ENCODE data around the gene ABTB2. TPM values are rescaled to one million over a fixed set of nuclear protein-coding genes. Genes with fewer than 3 reads are reported as not detected.

ABTB2 gene
- total and polyA plus RNA-seq, 2 of the 8 experiments (the other 6 are each of a cell fraction or from before 2014, with no cell fraction given) = 7.7 to 10.2 TPM

GRCh38 chr11:34214961-34215805 is 142.6 kb downstream of the ABTB2 start:
- 65% methylated on average over 5 of the region's 5 CpGs; no CpG with 5 or more reads in 1 of the 2 experiments for WGBS, 2 experiments (ENCODE audit: extremely low coverage in 1 of 2, insufficient coverage in 1 of 2, insufficient read length in 1 of 2, insufficient replicate concordance in 2 of 2, low coverage in 1 of 2, low lambda C conversion rate in 2 of 2, missing lambda C conversion rate in 1 of 2)
- Histone ChIP-seq H2AFZ (ENCODE audit: low read length) (no peak overlapping the region), H3K4me1 (replicated peaks in 1 of 4; ENCODE audit: control insufficient read depth in 3 of 4, insufficient read depth in 4 of 4, low read length in 3 of 4) (peaks cover 0 to 3% (median 0%) of the 10 kb centered on the region in 4 experiments; a peak in 1 of 7 replicates), H3K23me2 (ENCODE audit: low read depth, low read length) (no peaks in the 10 kb centered on the region), H3K36me3 (ENCODE audit: control insufficient read depth in 2 of 4, insufficient read depth in 4 of 4, low read length in 3 of 4) (no peaks in the 10 kb centered on the region), H3K56ac (replicated peaks; ENCODE audit: insufficient read length, low read depth, low read length) (no peak overlapping the region), H3K27ac (ENCODE audit: low read depth, low read length) (no peak overlapping the region), H4K5ac (ENCODE audit: insufficient read length, low read depth, low read length) (no peak overlapping the region), H3K18ac (ENCODE audit: extremely low read depth, low read length) (no peak overlapping the region), H2BK15ac (ENCODE audit: low read length) (no peak overlapping the region), H2AK5ac (ENCODE audit: low read depth, low read length) (no peak overlapping the region; the same call in 1 of the 2 replicates), H2BK20ac (ENCODE audit: low read length) (no peak overlapping the region), H3K4me3 (ENCODE audit: extremely low read depth in 1 of 4, insufficient read depth in 2 of 4, low read depth in 3 of 4, low read length in 4 of 4) (no peak overlapping the region), H3K79me1 (ENCODE audit: low read depth, low read length) (no peaks in the 10 kb centered on the region), H2BK5ac (ENCODE audit: low read depth, low read length) (no peak overlapping the region), H3K27me3 (replicated peaks in 1 of 4; ENCODE audit: control insufficient read depth in 3 of 4, extremely low read depth in 1 of 4, insufficient read depth in 3 of 4, low read length in 3 of 4) (no peaks in the 10 kb centered on the region), H3K4me2 (ENCODE audit: insufficient read depth in 1 of 2, low read depth in 2 of 2, low read length in 2 of 2) (no peak overlapping the region), H2BK120ac (replicated peaks; ENCODE audit: low read depth, low read length) (no peak overlapping the region), H4K91ac (replicated peaks; ENCODE audit: insufficient read length, low read length) (no peak overlapping the region), H4K20me1 (replicated peaks in 1 of 2; ENCODE audit: control insufficient read depth in 1 of 2, insufficient read depth in 2 of 2, low read length in 2 of 2) (no peaks in the 10 kb centered on the region), H2BK12ac (ENCODE audit: low read depth, low read length) (no peak overlapping the region), H3K4ac (replicated peaks; ENCODE audit: insufficient read length, low read depth, low read length) (peak overlapping the region; percentile 60), H3K79me2 (ENCODE audit: control insufficient read depth in 1 of 2, insufficient read depth in 2 of 2, low read length in 2 of 2) (no peaks in the 10 kb centered on the region), H3K23ac (ENCODE audit: insufficient read length) (no peak overlapping the region), H3K14ac (ENCODE audit: insufficient read length) (no peak overlapping the region), H4K8ac (ENCODE audit: extremely low read depth, insufficient read depth, low read length) (no peak overlapping the region), H3K9me3 (ENCODE audit: insufficient read depth in 2 of 2, low read depth in 1 of 2, low read length in 1 of 2) (no peaks in the 10 kb centered on the region), H3K9ac (replicated peaks in 1 of 4; ENCODE audit: extremely low read depth in 1 of 4, low read depth in 3 of 4, low read length in 3 of 4) (no peak overlapping the region; a peak in 1 of 7 replicates)
- CTCF ChIA-PET (ENCODE audit: partially characterized antibody) = interaction anchor here (0.7 to 1.5 kb wide), 7 partner anchors 9 to 144 kb away, joined by 3 to 5 read pairs (median 3); no protein-coding TSS in a partner anchor
- FAIRE-seq (no peak), DNase-seq (ENCODE audit: low read depth in 1 of 2, low spot score in 2 of 2) (no peak)
- POLR2A ChIA-PET (ENCODE audit: partially characterized antibody) = no interaction called here
- TF ChIP-seq CEBPB (IDR thresholded peaks at IDR 0.05; ENCODE audit: low read depth, low read length) (no peak), HDAC6 (IDR thresholded peaks at IDR 0.05; ENCODE audit: low read depth, low read length) (no peak), ASH2L (IDR thresholded peaks at IDR 0.05; ENCODE audit: low read length) (no peak), TAF7 (optimal IDR thresholded peaks at IDR 0.05; ENCODE audit: borderline replicate concordance, low read depth, low read length) (no peak), KDM4A (IDR thresholded peaks at IDR 0.05; ENCODE audit: low read depth, low read length, severe bottlenecking) (no peak), HDAC2 (IDR thresholded peaks at IDR 0.05; ENCODE audit: borderline replicate concordance in 1 of 2, low read depth in 2 of 2, low read length in 2 of 2) (no peak), SIRT6 (IDR thresholded peaks at IDR 0.05; ENCODE audit: low read length) (no peak)
